ENCODE data around the gene IGF2R.

DNA sequence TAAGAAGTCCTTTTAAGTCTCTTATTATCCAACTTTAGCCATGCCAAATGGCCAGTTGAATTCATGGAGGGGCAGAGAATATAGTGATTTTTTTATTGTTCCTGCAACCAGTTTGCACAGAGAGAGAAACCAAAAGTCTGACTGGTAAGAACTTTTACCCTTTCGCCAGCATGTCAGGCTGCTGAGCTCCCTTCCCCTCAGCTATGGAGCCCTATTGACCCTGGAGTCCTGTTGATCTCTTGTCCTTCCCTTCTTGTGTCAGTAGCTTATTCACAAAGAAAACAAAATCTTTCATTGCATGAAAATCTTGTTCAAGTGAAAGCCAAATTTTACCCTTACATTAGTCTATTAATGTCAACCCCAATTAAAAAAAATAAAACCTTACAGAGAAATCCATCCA lies 151.2 kb downstream of the IGF2R start:
- TF ChIP-seq, protein P1, sequence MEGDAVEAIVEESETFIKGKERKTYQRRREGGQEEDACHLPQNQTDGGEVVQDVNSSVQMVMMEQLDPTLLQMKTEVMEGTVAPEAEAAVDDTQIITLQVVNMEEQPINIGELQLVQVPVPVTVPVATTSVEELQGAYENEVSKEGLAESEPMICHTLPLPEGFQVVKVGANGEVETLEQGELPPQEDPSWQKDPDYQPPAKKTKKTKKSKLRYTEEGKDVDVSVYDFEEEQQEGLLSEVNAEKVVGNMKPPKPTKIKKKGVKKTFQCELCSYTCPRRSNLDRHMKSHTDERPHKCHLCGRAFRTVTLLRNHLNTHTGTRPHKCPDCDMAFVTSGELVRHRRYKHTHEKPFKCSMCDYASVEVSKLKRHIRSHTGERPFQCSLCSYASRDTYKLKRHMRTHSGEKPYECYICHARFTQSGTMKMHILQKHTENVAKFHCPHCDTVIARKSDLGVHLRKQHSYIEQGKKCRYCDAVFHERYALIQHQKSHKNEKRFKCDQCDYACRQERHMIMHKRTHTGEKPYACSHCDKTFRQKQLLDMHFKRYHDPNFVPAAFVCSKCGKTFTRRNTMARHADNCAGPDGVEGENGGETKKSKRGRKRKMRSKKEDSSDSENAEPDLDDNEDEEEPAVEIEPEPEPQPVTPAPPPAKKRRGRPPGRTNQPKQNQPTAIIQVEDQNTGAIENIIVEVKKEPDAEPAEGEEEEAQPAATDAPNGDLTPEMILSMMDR (IDR thresholded peaks at IDR 0.05; ENCODE audit: low read depth, low read length), result no peak
- TF ChIP-seq POLR2A (IDR thresholded peaks at IDR 0.05; ENCODE audit: extremely low read depth, insufficient read length) (no peak), MAX (IDR thresholded peaks at IDR 0.05; ENCODE audit: low read depth, low read length) (no peak)
